Ectodermal cell (in vitro differentiated cells): ENCODE data around the gene CPED1.

Experiments used
- H3K27ac ChIP-seq: 2 replicates; pipeline ENCODE4 v1.7.0; 2013; ENCODE audit warnings: mild to moderate bottlenecking, low read depth, low read length; ENCODE audit not compliant: insufficient read depth, poor library complexity, severe bottlenecking
- H3K27me3 ChIP-seq: 2 replicates; pipeline ENCODE4 v1.7.0; 2013; ENCODE audit warnings: mild to moderate bottlenecking, low read length; ENCODE audit not compliant: insufficient read depth, control insufficient read depth, poor library complexity, severe bottlenecking
- H3K36me3 ChIP-seq: one replicate; pipeline ENCODE4 v1.7.0; 2013; ENCODE audit warnings: low read length; ENCODE audit not compliant: control insufficient read depth, insufficient read depth
- H3K4me1 ChIP-seq: one replicate; pipeline ENCODE4 v1.7.0; 2013; ENCODE audit warnings: low read length; ENCODE audit not compliant: control insufficient read depth, insufficient read depth
- H3K4me3 ChIP-seq: 2 replicates; pipeline ENCODE4 v1.7.0; 2013; ENCODE audit warnings: low read depth, low read length, control low read depth; ENCODE audit not compliant: insufficient read depth
- H3K9me3 ChIP-seq: 2 replicates; pipeline ENCODE4 v1.7.0; 2013; ENCODE audit warnings: mild to moderate bottlenecking, low read length, moderate library complexity; ENCODE audit not compliant: control insufficient read depth
- WGBS, 2 experiments: methylation state at CpG; one replicate each; pipeline ENCODE4 v1.1.7; 2013; ENCODE audit warnings: missing lambda C conversion rate in 2 of 2; 5-methylcytosine and 5-hydroxymethylcytosine counted together

The CPED1 gene

DNA sequence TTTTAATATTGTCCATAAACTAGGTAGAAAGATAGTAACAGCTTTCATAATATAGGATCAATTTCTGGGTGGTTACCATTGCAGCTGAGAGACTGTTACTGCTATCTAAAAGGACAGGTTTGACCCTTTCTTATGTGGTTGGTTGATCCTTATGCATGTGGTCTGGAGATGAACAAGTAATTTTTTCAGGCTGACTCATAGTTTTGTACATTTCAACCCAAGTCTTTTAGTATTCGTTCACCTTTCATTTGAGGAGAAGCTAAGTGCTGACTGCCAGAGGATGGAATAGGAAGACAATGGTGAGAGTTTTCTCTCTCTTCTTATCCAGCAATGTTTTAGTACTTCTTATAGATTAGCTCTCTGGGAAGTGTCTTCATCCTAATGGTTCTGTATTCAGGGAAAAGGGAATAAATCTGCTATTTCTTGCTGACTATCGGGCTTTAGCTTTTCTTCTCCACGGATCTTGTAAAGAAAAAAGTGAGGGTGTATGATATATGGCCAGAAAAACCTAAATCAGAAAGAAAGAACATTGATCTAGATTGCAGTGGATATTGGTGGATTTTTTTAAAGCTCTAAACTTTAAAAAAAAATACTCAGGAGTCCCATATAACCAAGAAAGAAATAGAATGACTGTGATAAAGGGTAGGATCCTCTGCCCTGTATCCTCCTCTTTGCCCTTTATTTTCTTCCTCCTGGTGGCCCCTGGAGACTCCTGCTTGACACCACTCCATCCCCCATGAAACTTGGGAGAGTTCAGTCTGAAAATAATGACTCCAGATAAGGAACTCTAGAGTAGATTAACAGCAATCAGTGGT, 88.0 kb downstream of the CPED1 start:
- Histone ChIP-seq H3K4me3 (no peak overlapping the region), H3K4me1 (no peaks in the 10 kb centered on the region), H3K27me3 (no peaks in the 10 kb centered on the region), H3K9me3 (no peaks in the 10 kb centered on the region), H3K36me3 (no peaks in the 10 kb centered on the region), H3K27ac (no peak overlapping the region)
- 92 to 94% methylated on average over 3 of the region's 3 CpGs for WGBS, 2 experiments

DNA sequence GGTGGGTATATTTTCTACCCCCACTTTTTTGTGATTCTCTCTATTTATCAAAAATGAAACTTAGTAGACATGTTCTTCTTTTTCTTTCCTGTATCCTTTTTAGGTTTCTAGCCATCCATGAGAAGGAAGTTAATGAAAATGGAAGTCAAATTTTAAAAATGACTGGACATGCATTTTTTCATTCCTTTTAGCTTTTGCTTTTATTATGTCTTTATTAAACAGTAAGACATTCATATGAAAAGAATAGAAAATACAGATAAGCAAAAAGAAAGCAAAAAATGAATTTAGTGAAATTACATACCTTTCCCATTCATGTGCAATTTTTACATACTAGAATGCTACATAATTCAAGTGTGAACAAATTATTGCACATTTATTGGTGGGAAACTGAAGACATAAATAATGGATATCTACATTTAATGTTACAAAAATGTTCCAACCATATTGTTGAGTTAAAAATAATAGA, 88.7 kb downstream of the CPED1 start:
- Histone ChIP-seq H3K9me3 (no peaks in the 10 kb centered on the region), H3K36me3 (no peaks in the 10 kb centered on the region), H3K4me1 (no peaks in the 10 kb centered on the region), H3K27ac (no peak overlapping the region), H3K4me3 (no peak overlapping the region), H3K27me3 (no peaks in the 10 kb centered on the region)

DNA sequence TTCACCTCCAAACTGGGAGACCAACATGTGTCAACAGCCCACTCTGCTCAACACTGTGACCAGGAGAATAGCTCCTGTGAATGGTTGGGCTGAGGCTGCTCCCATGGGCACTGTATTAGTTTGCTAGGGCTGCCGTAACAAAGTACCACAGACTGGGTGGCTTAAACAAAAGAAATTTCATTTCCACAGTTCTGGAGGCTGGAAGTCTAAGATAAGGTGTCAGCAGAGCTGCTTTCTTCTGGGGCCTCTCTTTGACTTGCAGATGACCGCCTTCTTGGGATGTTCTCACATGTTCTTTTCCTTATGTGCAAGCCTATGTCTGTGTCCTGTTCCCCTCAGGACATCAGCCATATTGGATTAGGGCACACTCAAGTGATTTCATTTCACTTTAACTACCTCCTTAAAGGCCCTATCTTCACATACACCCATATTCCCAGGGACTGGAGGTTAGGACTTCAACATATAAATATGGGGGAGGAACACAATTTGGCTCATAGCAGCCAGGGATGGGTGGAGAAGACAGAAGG, 90.3 kb downstream of the CPED1 start:
- Histone ChIP-seq H3K27ac (no peak overlapping the region), H3K9me3 (no peaks in the 10 kb centered on the region), H3K36me3 (no peaks in the 10 kb centered on the region), H3K4me3 (no peak overlapping the region), H3K27me3 (no peaks in the 10 kb centered on the region), H3K4me1 (no peaks in the 10 kb centered on the region)
- WGBS, 2 experiments: 94 to 96% methylated on average over 2 of the region's 2 CpGs

DNA sequence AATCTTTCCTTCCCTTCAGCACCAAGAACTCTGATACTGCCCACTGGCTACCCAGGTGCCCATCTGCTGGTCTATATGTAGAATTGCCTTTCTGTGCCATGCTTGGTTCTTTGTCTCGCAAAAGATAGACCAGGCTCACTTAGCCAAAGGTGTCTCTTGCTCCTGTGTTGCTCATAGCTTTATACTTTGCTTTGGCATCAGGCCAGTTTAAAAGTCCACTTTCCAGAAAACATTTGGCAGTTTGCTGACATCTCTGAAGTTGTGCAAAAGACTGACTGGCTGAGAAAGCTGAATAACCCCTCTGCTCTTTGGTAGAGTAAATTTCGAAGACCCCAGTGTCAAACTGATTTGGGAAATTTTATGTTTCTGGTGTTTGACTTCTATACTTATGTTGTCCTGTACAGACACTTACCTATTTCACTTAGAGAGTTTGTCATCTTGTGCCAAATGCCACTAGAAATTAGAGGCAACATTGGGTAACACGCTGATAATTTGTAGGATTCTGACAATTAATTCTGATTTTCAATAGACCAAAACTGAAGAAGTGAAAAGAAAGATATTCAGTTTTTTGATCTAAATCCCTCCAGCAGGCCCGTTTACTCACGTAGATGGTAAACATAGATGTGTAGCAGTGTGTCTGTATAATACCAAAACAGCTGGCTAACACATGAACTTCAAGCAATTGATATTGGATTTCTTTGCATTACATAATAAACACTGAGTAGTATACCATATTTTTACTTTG, 91.1 kb downstream of the CPED1 start:
- H3K27me3 ChIP-seq: no peaks in the 10 kb centered on the region

DNA sequence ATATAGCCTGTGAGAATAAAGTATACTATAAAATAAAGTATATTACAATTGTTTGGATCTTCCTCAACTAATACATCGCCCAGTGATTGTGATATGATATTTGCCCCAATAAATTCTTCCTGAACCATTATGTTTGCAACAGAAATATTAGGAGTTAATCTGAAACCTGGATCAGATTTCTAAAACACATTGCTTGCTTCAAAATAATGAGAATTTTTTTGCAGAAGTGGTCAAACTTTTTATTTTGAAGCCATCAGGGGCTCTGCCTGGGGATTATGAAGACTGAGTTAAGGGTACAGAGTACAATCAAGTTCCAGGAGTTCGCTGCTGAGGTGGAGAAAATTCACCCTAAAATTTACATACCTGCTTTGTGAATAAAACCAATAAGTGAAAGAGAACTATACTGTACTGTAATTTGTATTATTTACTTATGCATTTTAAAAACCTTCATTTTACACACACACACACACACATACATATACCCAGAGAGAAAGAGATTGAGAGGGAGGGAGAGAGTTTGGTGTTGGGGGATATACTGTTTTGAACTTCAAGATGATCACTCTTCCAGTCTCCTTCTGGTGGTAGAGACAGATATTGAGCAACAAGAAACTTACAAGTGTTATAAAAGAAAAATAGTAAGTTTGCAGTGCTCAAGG, 91.9 kb downstream of the CPED1 start:
- WGBS, 2 experiments: 92% methylated on average over 2 of the region's 2 CpGs; no CpG with 5 or more reads in 1 of the 2 experiments
- H3K9me3 ChIP-seq: no peaks in the 10 kb centered on the region
- H3K27ac ChIP-seq: no peak overlapping the region
- no peaks in the 10 kb centered on the region for H3K36me3 ChIP-seq
- H3K4me1 ChIP-seq: no peaks in the 10 kb centered on the region
- H3K4me3 ChIP-seq: no peak overlapping the region
- no peaks in the 10 kb centered on the region for H3K27me3 ChIP-seq

More for the DNA sequence above, 91.1 kb downstream of the CPED1 start:
- WGBS, 2 experiments: 89 to 92% methylated on average over 5 of the region's 5 CpGs
- H3K4me1 ChIP-seq: no peaks in the 10 kb centered on the region
- H3K27ac ChIP-seq: no peak overlapping the region
- no peaks in the 10 kb centered on the region for H3K36me3 ChIP-seq
- H3K4me3 ChIP-seq: no peak overlapping the region
- H3K9me3 ChIP-seq: no peaks in the 10 kb centered on the region

DNA sequence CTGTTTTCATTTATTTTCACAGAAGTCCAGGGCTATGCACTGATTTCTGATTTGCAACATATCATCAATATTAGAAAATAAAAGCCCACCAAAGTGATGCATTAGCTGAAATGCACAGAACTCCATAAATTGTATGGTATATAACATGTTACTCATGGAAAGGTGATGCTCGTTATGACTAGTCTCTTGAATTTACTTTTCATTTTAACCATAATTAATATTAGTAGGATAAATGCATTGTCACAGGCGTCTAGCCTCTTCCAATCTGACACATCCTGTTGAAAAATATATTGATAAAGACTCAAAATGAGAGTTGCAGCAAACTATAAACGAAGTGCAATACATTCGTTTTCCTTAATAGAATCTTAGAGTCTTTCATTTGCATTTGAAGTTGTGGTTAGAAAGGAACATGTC, 92.4 kb downstream of the CPED1 start:
- 83 to 86% methylated on average over 3 to 4 of the region's 4 CpGs for WGBS, 2 experiments
- Histone ChIP-seq H3K4me3 (no peak overlapping the region), H3K4me1 (no peaks in the 10 kb centered on the region), H3K9me3 (no peaks in the 10 kb centered on the region), H3K27ac (no peak overlapping the region), H3K36me3 (no peaks in the 10 kb centered on the region), H3K27me3 (no peaks in the 10 kb centered on the region)

DNA sequence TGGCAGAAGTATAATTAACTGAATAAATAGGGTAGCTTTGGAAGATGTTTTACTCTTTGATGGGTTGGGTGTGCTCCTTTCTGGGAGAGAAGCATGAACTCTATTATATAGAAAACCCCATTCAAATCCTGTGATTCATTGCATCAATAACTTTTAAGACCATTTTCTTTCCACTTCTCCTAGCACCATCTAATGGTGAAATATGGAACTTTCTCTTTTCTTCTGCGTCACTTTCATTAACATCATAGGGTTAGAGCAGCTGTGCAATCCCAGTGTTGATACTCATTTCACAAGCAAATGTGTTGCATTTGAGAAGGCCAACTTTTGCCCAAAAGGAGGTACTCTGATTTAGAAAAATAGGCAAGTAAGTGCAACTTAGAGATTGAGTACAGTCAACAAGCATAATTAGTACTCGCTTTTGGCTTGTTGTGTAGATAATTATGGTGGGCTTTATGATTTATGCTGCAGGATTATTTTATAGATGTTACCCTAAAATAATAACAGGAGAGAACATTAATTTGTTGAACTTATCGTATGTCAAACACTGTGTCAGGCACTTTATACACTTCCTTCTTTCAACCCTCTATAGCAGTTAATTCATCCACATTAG, 92.9 kb downstream of the CPED1 start:
- Histone ChIP-seq H3K4me1 (no peaks in the 10 kb centered on the region), H3K4me3 (no peak overlapping the region), H3K36me3 (no peaks in the 10 kb centered on the region), H3K9me3 (no peaks in the 10 kb centered on the region), H3K27ac (no peak overlapping the region), H3K27me3 (no peaks in the 10 kb centered on the region)
- WGBS, 2 experiments: 58 to 76% methylated on average over 3 of the region's 3 CpGs

DNA sequence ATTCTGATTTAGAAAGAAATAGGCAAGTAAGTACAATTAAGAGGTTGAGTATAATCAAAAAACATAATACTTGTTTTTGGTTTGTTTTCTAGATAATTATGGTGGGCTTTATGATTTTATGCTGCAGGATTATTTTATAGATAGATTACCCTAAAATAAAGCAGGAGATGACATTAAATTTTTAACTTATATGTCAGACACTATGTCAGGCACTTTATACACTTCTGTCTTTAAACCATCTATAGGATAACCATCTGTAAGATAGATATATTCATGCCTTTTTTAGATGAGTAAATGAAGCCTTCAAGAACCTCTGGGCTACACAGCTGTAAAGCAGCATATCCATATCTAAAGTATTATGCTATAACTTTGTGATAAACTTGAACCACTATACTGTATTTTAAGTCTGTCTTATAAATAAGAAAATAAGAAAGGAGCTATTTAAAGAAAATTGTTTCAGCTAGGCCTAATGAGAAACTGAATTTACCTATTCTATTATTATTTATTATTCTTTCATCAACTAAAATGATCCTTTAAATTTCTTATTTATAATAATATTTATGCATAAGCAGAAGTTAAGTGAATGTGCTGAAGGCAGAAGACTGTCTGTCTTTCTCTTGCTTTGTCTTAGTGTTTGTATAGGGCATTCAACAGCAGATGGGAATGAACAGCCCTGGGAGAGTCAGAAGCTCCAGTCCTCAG, 94.0 kb downstream of the CPED1 start:
- H3K27ac ChIP-seq: no peak overlapping the region
- H3K9me3 ChIP-seq: no peaks in the 10 kb centered on the region
- no peak overlapping the region for H3K4me3 ChIP-seq

DNA sequence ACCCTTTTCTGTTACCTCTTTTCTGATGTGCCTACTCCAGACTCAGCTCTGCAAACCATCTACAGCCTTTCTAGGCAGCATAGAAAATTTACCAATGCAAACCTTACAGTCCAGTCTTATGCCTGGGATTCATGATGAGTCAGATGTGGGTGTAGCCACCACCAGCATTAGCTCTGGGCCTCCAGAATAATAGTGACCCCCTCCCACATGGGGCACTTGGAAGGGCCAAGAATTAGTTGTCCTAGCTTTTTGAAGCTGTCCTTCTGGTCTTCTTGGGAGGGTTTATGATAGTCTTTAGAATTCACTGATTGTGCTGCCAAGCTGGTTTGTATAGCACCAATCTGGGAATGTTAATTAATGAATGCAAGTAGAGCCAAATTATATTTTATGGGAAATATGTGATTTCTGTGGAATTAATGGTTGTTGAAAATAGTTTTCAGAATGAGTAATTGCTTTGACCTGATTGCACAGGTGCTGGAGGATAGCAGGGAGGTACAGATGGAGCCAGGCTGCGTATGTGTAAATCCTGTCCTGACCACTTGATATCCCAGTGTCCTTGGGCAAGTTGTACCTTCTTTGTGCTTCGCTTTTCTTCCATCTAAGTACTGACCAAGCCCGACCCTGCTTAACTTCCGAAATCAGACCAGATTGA, 94.8 kb downstream of the CPED1 start:
- H3K27ac ChIP-seq: no peak overlapping the region
- H3K27me3 ChIP-seq: no peaks in the 10 kb centered on the region
- H3K9me3 ChIP-seq: no peaks in the 10 kb centered on the region
- H3K4me3 ChIP-seq: no peak overlapping the region
- no peaks in the 10 kb centered on the region for H3K36me3 ChIP-seq
- no peaks in the 10 kb centered on the region for H3K4me1 ChIP-seq
- WGBS, 2 experiments: 91 to 92% methylated on average over 4 of the region's 4 CpGs

More for the DNA sequence above, 94.0 kb downstream of the CPED1 start:
- no peaks in the 10 kb centered on the region for H3K36me3 ChIP-seq
- H3K4me1 ChIP-seq: no peaks in the 10 kb centered on the region
- H3K27me3 ChIP-seq: no peaks in the 10 kb centered on the region
